C1 segment of cervical spinal cord (tissue), 14 donors: Measurements from ENCODE around the gene CHKB.
A peak's percentile ranks its signal among the peaks of the same experiment; 100 is the strongest.
"Not testable (repeated sequence)": the region's sequence is repeated elsewhere in the genome, so short reads cannot be mapped to it uniquely, and the experiment has no call there.

Source experiments
- DNase-seq, 14 donors: peaks; one replicate each; lab custom pipeline; 2025; lab: John Stamatoyannopoulos, UW

The CHKB gene

GRCh38 chr22:50548921-50549790 lies 33.5 kb downstream of the CHKB start:
- no peak for DNase-seq

GRCh38 chr22:50548040-50548920 lies 34.4 kb downstream of the CHKB start:
- DNase-seq: no peak

- no peak for DNase-seq
Measured at GRCh38 chr22:50547263-50547985, 35.2 kb downstream of the CHKB start.

DNA sequence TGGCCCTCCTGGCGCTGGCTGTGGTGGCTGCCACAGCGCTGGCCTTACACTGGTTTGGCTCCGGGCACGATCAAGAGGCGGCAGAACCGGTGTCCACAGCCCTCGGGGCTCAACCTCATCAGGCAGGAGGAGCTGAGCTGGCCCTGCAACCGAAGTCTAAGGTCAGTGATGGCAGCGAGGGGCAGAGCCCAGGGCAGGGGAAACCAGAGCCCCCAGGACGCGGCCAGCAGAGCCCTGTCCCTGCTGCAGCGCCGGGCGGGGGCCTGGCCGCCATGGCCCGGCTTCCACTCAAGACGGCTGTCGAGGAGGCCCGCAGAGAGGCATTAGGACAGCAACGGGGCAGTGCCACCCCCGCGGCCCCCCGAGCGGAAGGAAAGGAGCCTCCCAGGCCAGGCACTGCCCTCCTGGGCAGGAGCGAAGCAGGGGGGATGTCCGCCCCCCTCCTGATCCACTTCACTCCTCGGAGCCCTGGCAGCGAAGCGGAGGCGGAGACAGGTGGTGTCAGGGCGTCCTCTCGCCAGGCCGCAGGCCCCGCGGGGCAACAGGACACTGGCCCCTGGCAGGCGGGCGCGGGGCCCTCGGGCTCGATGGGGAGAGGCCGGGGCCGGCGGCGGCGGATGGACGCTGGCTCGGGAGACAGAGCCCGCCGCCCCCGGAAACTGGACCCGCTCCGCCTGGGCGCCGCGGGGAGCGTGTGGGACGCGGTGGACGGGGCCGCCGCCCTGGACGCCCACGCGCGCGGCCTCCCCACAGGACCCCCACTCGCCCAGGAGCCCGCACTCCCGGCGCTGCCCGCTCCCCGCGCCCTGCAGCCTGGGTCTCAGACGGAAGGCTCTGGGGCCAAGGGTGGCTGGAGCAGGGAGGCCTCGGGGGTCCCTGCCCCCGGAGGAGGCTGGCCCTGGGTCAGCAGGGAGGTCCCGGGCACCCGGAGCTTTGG lies 36.1 kb downstream of the CHKB start:
- no peak for DNase-seq

DNA sequence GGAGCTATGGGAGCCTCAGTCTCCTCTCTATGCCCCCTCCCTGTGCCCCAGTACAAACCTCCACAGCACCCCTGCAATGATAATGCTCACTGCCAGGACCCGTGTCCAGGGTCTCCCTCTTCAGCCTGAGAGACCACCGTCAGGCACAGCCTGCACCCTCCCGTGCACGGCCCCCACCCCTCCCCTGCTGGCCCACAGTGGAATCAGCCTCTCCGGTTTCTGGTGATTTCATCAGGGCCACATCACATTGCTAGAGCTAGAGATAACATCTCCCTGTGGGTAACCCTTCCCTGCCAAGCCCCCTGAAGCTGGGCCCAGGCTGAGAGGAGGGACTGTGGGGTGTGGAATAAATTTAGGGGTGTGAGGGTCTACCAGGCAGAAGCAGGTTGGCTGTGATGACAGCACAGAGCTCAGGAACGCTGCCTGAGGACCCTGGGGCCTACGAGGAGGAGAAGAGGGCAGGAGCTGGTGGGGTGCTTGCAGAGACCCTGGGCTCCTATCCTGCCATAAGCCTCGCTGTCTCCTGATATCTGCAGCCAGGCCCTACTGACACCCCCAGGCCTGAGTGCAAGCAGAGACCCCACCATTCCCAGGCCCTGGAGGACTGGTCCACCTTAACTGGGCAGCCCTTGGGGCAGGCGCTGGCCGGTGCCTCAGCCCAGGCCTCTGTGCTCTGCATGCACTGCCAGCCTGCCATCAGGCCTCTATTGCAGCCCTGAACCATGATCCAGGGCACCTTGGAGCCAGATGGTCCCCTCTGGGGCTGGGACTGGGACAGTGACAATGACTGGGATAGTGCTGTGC lies 36.9 kb downstream of the CHKB start, which contains the start of gene KLHDC7B:
TSS of gene KLHDC7B (plus strand) at position 378 of the 804 bp plus-strand sequence. CDS start at position 723, 345 bp downstream.
- no peak for DNase-seq

DNA sequence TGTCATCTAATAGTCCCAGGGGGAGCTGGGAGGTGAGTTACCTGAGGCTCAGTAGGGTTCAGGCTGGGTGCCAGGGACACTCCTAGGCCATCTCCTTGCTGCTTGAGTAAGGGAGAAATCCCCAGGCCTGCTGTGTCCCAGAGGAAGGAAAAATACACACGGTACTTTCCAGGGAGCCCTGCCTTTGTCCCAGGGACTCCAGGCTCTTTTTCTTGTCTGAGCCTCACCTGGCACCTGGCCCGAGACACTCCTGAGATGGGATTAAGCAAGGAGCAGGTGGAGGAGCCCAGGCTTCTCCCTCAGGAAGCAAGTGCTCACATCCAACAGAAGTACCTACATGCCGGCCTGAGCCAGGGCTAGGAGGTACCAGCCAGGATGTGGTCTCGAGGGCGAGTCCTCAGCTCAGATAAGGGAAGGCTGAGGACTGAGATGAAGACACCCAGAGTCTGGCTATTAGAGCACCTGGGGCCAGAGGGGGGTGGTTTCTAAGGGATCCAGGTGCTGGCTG lies 37.8 kb downstream of the CHKB start:
- no peak for DNase-seq

DNA sequence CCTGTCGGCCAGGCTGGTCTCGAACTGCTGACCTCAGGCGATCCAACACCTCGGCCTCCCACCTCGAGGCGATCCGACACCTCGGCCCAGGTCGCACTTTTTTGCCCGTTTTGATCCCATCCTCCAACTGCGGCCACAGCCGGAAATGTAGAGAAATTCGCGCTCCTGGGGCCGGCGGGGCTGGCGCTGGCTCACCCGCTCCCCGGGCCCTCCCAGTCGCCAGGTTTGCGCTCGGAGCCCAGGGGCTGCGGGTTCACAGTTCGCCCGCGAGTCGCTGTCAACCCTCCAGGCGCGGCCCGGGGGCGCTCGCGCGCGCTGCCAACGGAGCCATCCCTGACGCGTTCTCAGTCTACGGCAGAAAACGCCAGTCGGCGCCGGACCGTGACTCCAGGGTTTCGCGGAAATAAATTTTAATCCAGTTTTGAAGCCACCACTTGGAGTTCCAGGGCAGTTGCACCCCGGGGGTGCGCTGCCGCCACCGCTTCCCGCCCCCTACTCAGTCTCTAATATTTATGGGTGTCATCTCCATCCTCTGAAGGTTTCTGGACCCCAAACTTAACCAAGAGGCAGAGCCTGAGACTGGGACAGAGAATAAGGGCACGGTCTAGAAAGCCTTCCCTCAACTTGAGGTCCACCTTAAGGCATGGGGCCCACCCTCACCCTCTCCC lies 38.4 kb downstream of the CHKB start:
- DNase-seq: peak in 5 of 14 donors; percentile 7 to 54 (median 32)

GRCh38 chr22:50542416-50542927 lies 40.2 kb downstream of the CHKB start:
- DNase-seq: no peak

GRCh38 chr22:50541667-50542026 lies 41.0 kb downstream of the CHKB start:
- DNase-seq: not testable (repeated sequence)

DNA sequence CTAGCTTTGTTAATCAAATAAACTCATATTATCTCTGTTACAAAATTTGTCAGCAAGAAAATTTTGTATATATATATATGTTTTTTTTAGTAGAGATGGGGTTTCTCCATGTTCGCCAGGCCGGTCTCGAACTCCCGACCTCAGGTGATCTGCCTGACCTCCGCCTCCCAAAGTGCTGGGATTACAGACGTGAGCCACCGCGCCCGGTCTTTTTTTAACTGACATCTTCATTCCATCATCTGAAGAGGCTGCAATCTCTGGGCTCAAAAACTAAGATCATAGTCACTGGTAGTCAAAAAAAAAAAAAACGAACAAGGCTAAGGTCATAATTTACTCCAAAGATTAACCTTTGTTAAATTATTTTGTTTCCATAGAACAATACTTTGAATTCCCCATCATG lies 42.3 kb downstream of the CHKB start:
- no peak for DNase-seq

GRCh38 chr22:50537765-50538164 lies 44.9 kb downstream of the CHKB start:
- no peak for DNase-seq

DNA sequence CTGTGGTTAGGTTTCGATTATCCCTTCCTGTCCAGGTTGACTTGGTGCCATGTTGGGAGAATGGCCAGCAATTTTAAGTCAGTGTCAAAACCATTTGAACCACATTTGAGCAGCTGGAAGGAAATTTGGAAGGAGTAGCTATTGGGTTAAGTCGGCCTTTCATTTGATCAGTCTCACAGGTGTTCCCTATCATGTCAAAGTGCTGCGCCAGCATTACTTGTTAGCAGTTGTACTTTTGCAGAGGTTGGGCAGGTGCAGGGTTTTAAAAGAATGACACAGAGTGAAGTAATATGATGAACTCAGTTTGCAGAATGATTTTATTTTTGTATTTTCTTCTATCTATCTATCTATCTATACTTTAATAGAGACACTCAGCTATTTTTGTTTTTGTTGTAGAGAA lies 46.4 kb downstream of the CHKB start:
- no peak for DNase-seq

DNA sequence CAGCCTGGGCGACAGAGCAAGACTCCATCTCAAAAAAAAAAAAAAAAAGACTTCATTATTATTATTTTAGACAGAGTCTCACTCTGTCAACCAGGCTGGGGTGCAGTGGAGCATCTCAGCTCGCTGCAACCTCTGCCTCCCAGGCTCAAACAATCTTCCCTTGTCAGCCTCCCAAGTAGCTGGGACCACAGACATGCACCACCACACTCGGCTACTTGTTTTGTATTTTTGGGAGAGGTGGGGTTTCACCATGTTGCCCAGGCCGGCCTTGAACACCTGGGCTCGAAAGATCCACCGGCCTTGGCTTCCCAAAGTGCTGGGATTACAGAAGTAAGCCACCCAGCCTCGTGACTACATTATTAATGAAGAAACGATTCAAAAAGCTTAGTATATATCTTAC lies 47.5 kb downstream of the CHKB start:
- DNase-seq: no peak

DNA sequence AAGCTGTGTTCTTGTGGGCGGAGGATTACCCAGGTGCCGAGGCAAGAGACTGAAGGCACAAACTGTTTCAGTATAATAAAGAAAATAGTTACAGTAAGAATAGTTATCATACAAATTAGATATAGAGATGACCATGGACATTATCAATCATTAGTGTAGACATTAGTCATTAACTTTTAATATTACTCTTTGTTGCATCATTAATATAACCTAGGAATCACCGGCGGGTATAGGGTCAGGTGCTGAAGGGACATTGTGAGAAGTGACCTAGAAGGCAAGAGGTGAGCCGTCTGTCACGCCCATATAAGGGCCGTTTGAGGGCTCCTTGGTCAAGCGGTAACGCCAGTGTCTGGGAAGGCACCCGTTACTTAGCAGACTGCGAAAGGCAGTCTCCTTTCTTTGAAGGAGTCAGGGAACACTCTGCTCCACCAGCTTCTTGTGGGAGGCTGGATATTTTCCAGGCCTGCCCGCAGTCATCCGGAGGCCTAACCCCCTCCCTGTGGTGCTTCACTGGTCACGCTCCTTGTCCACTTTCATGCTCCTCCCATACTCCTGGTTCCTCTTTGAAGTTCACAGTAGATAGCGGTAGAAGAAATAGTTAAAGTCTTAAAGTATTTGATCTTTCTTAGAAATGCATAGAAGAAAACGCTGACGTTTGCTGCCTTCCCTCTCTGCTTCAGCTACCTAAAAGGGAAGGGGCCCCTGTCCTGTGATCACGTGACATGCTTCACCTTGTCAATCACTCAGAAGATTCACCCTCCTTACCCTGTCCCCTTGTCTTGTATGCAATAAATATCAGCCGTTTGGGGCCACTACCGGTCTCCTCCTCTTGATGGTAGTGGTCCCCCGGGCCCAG lies 48.6 kb downstream of the CHKB start:
- DNase-seq: not testable (repeated sequence)

GRCh38 chr22:50532824-50533796 lies 49.5 kb downstream of the CHKB start:
- DNase-seq: no peak

DNA sequence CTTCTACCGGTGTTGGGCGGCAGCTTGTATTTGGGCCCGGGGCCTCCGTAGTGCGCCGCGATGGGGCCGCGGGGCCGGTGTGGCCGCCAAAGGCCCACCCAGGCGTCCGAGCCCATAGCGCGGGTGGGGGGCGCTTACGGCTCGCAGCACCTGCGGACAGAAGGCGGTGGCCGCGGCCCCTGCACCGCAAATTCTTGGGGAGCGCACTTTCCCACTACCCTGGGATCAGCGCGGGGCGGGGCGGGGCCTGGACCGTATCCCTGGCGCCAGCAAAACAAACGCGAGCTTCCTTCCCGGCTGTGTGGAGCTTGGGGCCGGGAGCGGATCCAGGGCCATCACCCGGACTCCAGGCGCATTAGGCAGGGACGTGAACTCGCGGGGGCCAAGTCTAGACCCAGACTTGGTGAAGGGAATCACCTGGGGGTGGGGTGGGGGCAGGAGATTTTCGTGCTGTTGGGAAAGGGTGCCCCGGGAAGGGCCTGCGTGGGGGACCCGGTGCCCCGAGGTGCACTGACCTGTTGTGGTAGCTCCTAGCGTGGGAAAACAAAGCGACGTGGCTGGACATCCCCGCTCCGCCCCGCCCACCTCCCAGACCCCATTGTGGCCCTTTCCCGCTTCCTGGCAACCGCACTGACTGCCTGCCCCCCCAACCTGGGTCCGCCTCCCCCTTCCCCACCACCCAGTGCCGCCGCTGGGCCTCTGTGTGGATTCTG lies 50.5 kb downstream of the CHKB start:
- peak in 1 of 14 donors; percentile 50 for DNase-seq
